Measurements from ENCODE around the gene TCF3.

The TCF3 gene

GRCh38 chr19:1592024-1592754 lies 60.2 kb downstream of the TCF3 start:
- peak overlapping the region; percentile 83 to 89 for H3K27ac ChIP-seq
- no peaks in the 10 kb centered on the region for H3K27me3 ChIP-seq
- DNase-seq: peak; percentile 74 to 90
- H3K36me3 ChIP-seq: peaks cover 4 to 29% (median 9%) of the 10 kb centered on the region in 3 donors
- peak overlapping the region; percentile 58 to 71 for H3K4me3 ChIP-seq
- intact Hi-C loops (cut with DNase I; ENCODE audit: low total_unique reads): no loop called here
- peaks cover 0 to 33% (median 23%) of the 10 kb centered on the region in 4 donors for H3K4me1 ChIP-seq
- no peak for TF ChIP-seq CTCF (IDR thresholded peaks at IDR 0.05)
- H3K9me3 ChIP-seq: no peaks in the 10 kb centered on the region

- H3K27me3 ChIP-seq: no peaks in the 10 kb centered on the region
- H3K9me3 ChIP-seq: no peaks in the 10 kb centered on the region
- H3K4me3 ChIP-seq: peak overlapping the region; percentile 58 to 71
- peaks cover 2 to 23% (median 3%) of the 10 kb centered on the region in 3 donors for H3K36me3 ChIP-seq
- peaks cover 0 to 33% (median 23%) of the 10 kb centered on the region in 4 donors for H3K4me1 ChIP-seq
- DNase-seq: no peak
- intact Hi-C loops (cut with DNase I; ENCODE audit: low total_unique reads): no loop called here
- H3K27ac ChIP-seq: peak overlapping the region; percentile 83 to 89
- TF ChIP-seq CTCF (IDR thresholded peaks at IDR 0.05): no peak
Observed at GRCh38 chr19:1591421-1592023, 60.9 kb downstream of the TCF3 start.

GRCh38 chr19:1590641-1591397 lies 61.6 kb downstream of the TCF3 start:
- peaks cover 0 to 19% (median 0%) of the 10 kb centered on the region in 3 donors for H3K36me3 ChIP-seq
- H3K27me3 ChIP-seq: no peaks in the 10 kb centered on the region
- peak overlapping the region; percentile 83 to 89 for H3K27ac ChIP-seq
- H3K9me3 ChIP-seq: no peaks in the 10 kb centered on the region
- no peak for DNase-seq
- intact Hi-C loops (cut with DNase I; ENCODE audit: low total_unique reads): no loop called here
- TF ChIP-seq CTCF (IDR thresholded peaks at IDR 0.05): no peak
- peaks cover 0 to 37% (median 23%) of the 10 kb centered on the region in 4 donors for H3K4me1 ChIP-seq
- H3K4me3 ChIP-seq: peak overlapping the region; percentile 58 to 71

GRCh38 chr19:1587872-1588271 lies 64.5 kb downstream of the TCF3 start:
- no peaks in the 10 kb centered on the region for H3K9me3 ChIP-seq
- H3K36me3 ChIP-seq: peaks cover 11 to 28% (median 20%) of the 10 kb centered on the region in 3 donors
- DNase-seq: no peak
- H3K27me3 ChIP-seq: no peaks in the 10 kb centered on the region
- no peak overlapping the region for H3K27ac ChIP-seq
- intact Hi-C loops (cut with DNase I; ENCODE audit: low total_unique reads): no loop called here
- TF ChIP-seq CTCF (IDR thresholded peaks at IDR 0.05): no peak
- H3K4me1 ChIP-seq: peaks cover 0 to 28% (median 17%) of the 10 kb centered on the region in 4 donors
- no peak overlapping the region for H3K4me3 ChIP-seq

- no peak overlapping the region for H3K4me3 ChIP-seq
- TF ChIP-seq CTCF (IDR thresholded peaks at IDR 0.05): no peak
- no peaks in the 10 kb centered on the region for H3K27me3 ChIP-seq
- peaks cover 0 to 10% (median 2%) of the 10 kb centered on the region in 4 donors for H3K4me1 ChIP-seq
- H3K36me3 ChIP-seq: peaks cover 35 to 54% (median 47%) of the 10 kb centered on the region in 3 donors
- no peak for DNase-seq
- no peaks in the 10 kb centered on the region for H3K9me3 ChIP-seq
- H3K27ac ChIP-seq: no peak overlapping the region
- intact Hi-C loops (cut with DNase I; ENCODE audit: low total_unique reads): no loop called here
Observed at GRCh38 chr19:1585243-1585580, 67.2 kb downstream of the TCF3 start.

All from tibial artery (tissue), 4 donors.